ENCODE measurements around the gene TMEM248. TPM values are rescaled to one million over a fixed set of nuclear protein-coding genes. Genes with fewer than 3 reads are reported as not detected.

The TMEM248 gene
- total and polyA plus RNA-seq, 10 of the 15 experiments (the other 5 are each of a cell fraction or from before 2014, with no cell fraction given): 6.3 to 93.5 (median 64.9) TPM

- ChIA-PET POLR2A (interaction anchor here (0.6 kb wide), 1 partner anchor 248 kb away, joined by 3 read pairs; no protein-coding TSS in a partner anchor), SMC1A (ENCODE audit: uncharacterized antibody, unreplicated experiment) (no interaction called here), RAD21 (ENCODE audit: unreplicated experiment) (no interaction called here), CTCF (no interaction called here)
- H3K4me3 ChIP-seq: no peak overlapping the region
- no TSS peak for BruUV-seq (replicated peaks)
- peaks cover 31 to 32% of the 10 kb centered on the region in 2 experiments for H3K36me3 ChIP-seq (ENCODE audit: control insufficient read depth in 2 of 2, insufficient read depth in 2 of 2, low read length in 1 of 2)
- no peak overlapping the region for H2AFZ ChIP-seq (ENCODE audit: control insufficient read depth, low read depth, low read length)
- H3K27me3 ChIP-seq (replicated peaks in 1 of 2; ENCODE audit: control insufficient read depth in 2 of 2, insufficient read depth in 2 of 2, low read length in 1 of 2): no peaks in the 10 kb centered on the region
- H3K9ac ChIP-seq (ENCODE audit: control insufficient read depth, insufficient read depth, low read length): no peak overlapping the region
- H3K9me3 ChIP-seq (replicated peaks; ENCODE audit: control insufficient read depth, insufficient read depth, low read length): no peaks in the 10 kb centered on the region
- intact Hi-C loops (cut with micrococcal nuclease; ENCODE audit: unreplicated experiment): no loop called here
- no peaks in the 10 kb centered on the region for H3K4me1 ChIP-seq (ENCODE audit: control insufficient read depth, insufficient read depth, low read length)
- no peak for FAIRE-seq
- 64% methylated on average over 5 of the region's 5 CpGs for WGBS (ENCODE audit: insufficient coverage, insufficient replicate concordance, low lambda C conversion rate, missing lambda C conversion rate)
- no peaks in the 10 kb centered on the region for H3K79me2 ChIP-seq (ENCODE audit: control insufficient read depth, insufficient read depth, low read length)
- in situ Hi-C loops (cut with MboI): no loop called here
- no peak for TF ChIP-seq HCFC1 (IDR thresholded peaks at IDR 0.05; ENCODE audit: low read length)
- TF ChIP-seq GABPA (IDR thresholded peaks at IDR 0.05; ENCODE audit: low read depth): no peak
- no peak for TF ChIP-seq IKZF2 (IDR thresholded peaks at IDR 0.05)
- TF ChIP-seq STAT1 (conservative IDR thresholded peaks at IDR 0.05): no peak
- TF ChIP-seq ZBTB11 (CRISPR knock-in tag; IDR thresholded peaks at IDR 0.05): no peak
- no peak for TF ChIP-seq YY1 (IDR thresholded peaks at IDR 0.05; ENCODE audit: low read depth, low read length)
- TF ChIP-seq KLF5 (IDR thresholded peaks at IDR 0.05; ENCODE audit: partially characterized antibody): no peak
- TF ChIP-seq, protein P1, sequence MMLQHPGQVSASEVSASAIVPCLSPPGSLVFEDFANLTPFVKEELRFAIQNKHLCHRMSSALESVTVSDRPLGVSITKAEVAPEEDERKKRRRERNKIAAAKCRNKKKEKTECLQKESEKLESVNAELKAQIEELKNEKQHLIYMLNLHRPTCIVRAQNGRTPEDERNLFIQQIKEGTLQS (IDR thresholded peaks at IDR 0.05; ENCODE audit: borderline replicate concordance, extremely low read depth, low read depth, low read length): no peak
- no peak for TF ChIP-seq ATF7 (IDR thresholded peaks at IDR 0.05; ENCODE audit: low read depth)
- TF ChIP-seq EZH2 (IDR thresholded peaks at IDR 0.05; ENCODE audit: borderline replicate concordance, control insufficient read depth, low read depth, low read length): no peak
- no peak for ATAC-seq
- no peak overlapping the region for H3K4me2 ChIP-seq (ENCODE audit: control insufficient read depth, insufficient read depth)
- no peak for DNase-seq (ENCODE audit: low read depth, low spot score)
- no peak overlapping the region for H3K27ac ChIP-seq (ENCODE audit: control insufficient read depth, insufficient read depth)
- H4K20me1 ChIP-seq (ENCODE audit: control insufficient read depth, insufficient read depth): no peaks in the 10 kb centered on the region
These were observed 32.0 kb downstream of the TMEM248 start for GRCh38 chr7:66953044-66953427.

All from GM12878 (cell line).